ENCODE measurements around the gene COX19. TPM values are rescaled to one million over a fixed set of nuclear protein-coding genes. Genes with fewer than 3 reads are reported as not detected.
A peak's percentile ranks its signal among the peaks of the same experiment; 100 is the strongest.

COX19 gene
- total and polyA plus RNA-seq, 2 of the 13 experiments (the other 11 are each of a cell fraction or from before 2014, with no cell fraction given), result 11.5 to 21.7 TPM

GRCh38 chr7:953547-954327 lies 21.6 kb downstream of the COX19 start (continued):
- no peak for TF ChIP-seq ZBTB26 (CRISPR knock-in tag; IDR thresholded peaks at IDR 0.05; ENCODE audit: borderline replicate concordance)
- TF ChIP-seq ZNF17 (CRISPR knock-in tag; IDR thresholded peaks at IDR 0.05), result no peak
- TF ChIP-seq BHLHE40 (IDR thresholded peaks at IDR 0.05; ENCODE audit: low read length), result no peak
- no peak for TF ChIP-seq NKX3-1 (CRISPR knock-in tag; IDR thresholded peaks at IDR 0.05)
- no peak for TF ChIP-seq ZNF354B (CRISPR knock-in tag; IDR thresholded peaks at IDR 0.05)
- no peak for TF ChIP-seq REST (IDR thresholded peaks at IDR 0.05; ENCODE audit: borderline replicate concordance in 1 of 2, low read depth in 1 of 2, low read length in 2 of 2)
- TF ChIP-seq THYN1 (CRISPR knock-in tag; IDR thresholded peaks at IDR 0.05; ENCODE audit: borderline replicate concordance, low read depth), result no peak
- peak; percentile 81 for TF ChIP-seq PRDM15 (CRISPR knock-in tag; IDR thresholded peaks at IDR 0.05)
- TF ChIP-seq ZNF761 (CRISPR knock-in tag; conservative IDR thresholded peaks at IDR 0.05), result no peak
- no peak for TF ChIP-seq ZBTB37 (CRISPR knock-in tag; IDR thresholded peaks at IDR 0.05)
- no peak for TF ChIP-seq LRRFIP1 (CRISPR knock-in tag; conservative IDR thresholded peaks at IDR 0.05)
- TF ChIP-seq NR2C2 (CRISPR knock-in tag; IDR thresholded peaks at IDR 0.05; ENCODE audit: borderline replicate concordance), result no peak
- TF ChIP-seq ZNF678 (CRISPR knock-in tag; IDR thresholded peaks at IDR 0.05), result no peak
- no peak for TF ChIP-seq CERS6 (CRISPR knock-in tag; IDR thresholded peaks at IDR 0.05)
